ENCODE results near the gene PDCD5.
"Not testable (repeated sequence)": the region's sequence is repeated elsewhere in the genome, so short reads cannot be mapped to it uniquely, and the experiment has no call there.

PDCD5 gene

DNA sequence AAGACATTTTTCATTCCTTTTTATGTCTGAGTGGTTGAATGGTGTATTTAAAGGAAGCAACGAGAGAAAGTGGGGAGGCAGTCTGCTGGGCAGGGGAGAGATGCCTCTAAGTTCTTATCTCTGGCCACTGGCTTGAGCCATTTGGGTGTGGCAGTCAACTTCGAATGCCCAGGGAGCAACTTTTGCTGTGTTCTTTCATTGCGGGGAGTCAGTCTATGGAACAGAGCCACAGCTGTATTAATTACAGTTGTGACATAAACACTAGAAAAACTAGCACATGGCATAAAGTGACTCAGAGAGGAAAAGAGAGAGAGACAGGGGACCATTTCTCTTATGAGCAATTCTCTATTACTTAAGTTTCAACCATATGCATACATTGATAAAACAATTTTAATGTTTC is 40.4 kb upstream of the PDCD5 start:
- DNase-seq (ENCODE audit: low read depth in 1 of 2, low spot score in 1 of 2), result no peak
- TF ChIP-seq POLR2AphosphoS5 (IDR thresholded peaks at IDR 0.05; ENCODE audit: low read depth), result no peak
- no peak for TF ChIP-seq GABPA (IDR thresholded peaks at IDR 0.05; ENCODE audit: low read depth)
- TF ChIP-seq, protein P1, sequence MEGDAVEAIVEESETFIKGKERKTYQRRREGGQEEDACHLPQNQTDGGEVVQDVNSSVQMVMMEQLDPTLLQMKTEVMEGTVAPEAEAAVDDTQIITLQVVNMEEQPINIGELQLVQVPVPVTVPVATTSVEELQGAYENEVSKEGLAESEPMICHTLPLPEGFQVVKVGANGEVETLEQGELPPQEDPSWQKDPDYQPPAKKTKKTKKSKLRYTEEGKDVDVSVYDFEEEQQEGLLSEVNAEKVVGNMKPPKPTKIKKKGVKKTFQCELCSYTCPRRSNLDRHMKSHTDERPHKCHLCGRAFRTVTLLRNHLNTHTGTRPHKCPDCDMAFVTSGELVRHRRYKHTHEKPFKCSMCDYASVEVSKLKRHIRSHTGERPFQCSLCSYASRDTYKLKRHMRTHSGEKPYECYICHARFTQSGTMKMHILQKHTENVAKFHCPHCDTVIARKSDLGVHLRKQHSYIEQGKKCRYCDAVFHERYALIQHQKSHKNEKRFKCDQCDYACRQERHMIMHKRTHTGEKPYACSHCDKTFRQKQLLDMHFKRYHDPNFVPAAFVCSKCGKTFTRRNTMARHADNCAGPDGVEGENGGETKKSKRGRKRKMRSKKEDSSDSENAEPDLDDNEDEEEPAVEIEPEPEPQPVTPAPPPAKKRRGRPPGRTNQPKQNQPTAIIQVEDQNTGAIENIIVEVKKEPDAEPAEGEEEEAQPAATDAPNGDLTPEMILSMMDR (IDR thresholded peaks at IDR 0.05; ENCODE audit: insufficient read depth, low read length), result no peak
- no peak for TF ChIP-seq REST (IDR thresholded peaks at IDR 0.05; ENCODE audit: insufficient replicate concordance, low read depth)
- TF ChIP-seq SPI1 (IDR thresholded peaks at IDR 0.05; ENCODE audit: borderline replicate concordance, low read depth), result no peak
- Histone ChIP-seq H3K27me3 (ENCODE audit: insufficient read depth, poor library complexity, severe bottlenecking) (no peaks in the 10 kb centered on the region), H3K27ac (replicated peaks) (no peak overlapping the region), H3K4me3 (replicated peaks; ENCODE audit: insufficient read depth, low read length) (no peak overlapping the region)

GRCh38 chr19:32541376-32541775 is 39.6 kb upstream of the PDCD5 start:
- not testable (repeated sequence) for DNase-seq (ENCODE audit: low read depth in 1 of 2, low spot score in 1 of 2); H3K27ac ChIP-seq (replicated peaks); H3K4me3 ChIP-seq (replicated peaks; ENCODE audit: insufficient read depth, low read length)

GRCh38 chr19:32542477-32543108 is 38.4 kb upstream of the PDCD5 start:
- Histone ChIP-seq H3K27me3 (ENCODE audit: insufficient read depth, poor library complexity, severe bottlenecking) (no peaks in the 10 kb centered on the region), H3K27ac (replicated peaks) (no peak overlapping the region), H3K4me3 (replicated peaks; ENCODE audit: insufficient read depth, low read length) (no peak overlapping the region)
- DNase-seq (ENCODE audit: low read depth in 1 of 2, low spot score in 1 of 2), result no peak
- TF ChIP-seq GABPA (IDR thresholded peaks at IDR 0.05; ENCODE audit: low read depth) (no peak), SPI1 (IDR thresholded peaks at IDR 0.05; ENCODE audit: borderline replicate concordance, low read depth) (no peak), REST (IDR thresholded peaks at IDR 0.05; ENCODE audit: insufficient replicate concordance, low read depth) (no peak), POLR2AphosphoS5 (IDR thresholded peaks at IDR 0.05; ENCODE audit: low read depth) (no peak)
- TF ChIP-seq, protein P1 (IDR thresholded peaks at IDR 0.05; ENCODE audit: insufficient read depth, low read length), result no peak

More at GRCh38 chr19:32541376-32541775, 39.6 kb upstream of the PDCD5 start:
- H3K27me3 ChIP-seq (ENCODE audit: insufficient read depth, poor library complexity, severe bottlenecking), result not testable (repeated sequence)

DNA sequence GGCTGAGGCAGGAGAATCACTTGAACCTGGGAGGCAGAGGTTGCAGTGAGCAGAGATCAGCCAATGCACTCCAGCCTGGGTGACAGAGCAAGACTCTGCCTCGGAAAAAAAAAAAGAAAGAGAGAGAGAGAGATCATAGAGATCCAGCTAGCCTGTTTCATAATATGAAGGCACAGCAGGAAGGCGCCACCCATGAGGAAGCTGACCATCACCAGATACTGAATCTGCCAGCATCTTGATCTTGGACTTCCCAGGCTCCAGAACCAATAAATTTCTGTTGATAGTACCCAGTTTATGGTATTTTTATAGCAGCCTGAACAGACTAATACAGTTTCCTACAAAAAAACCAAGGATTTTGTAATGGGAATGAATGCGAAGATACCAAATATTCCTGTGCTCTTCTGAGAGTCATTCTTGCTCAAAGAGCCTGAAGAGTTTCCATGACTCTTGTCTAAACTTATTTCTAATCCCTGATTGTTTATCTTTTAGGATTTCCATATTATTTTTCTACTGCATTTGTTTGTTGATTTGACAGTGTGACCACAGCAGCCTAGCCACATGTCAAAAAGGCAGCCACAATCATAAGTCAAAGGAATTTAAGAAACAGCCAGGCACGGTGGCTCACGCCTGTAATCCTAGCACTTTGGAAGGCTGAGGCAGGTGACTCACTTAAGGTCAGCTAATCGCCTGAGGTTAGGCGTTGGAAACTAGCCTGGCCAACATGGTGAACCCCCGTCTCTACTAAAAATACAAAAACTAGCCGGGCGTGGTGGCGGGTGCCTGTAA is 37.7 kb upstream of the PDCD5 start:
- H3K4me3 ChIP-seq (replicated peaks; ENCODE audit: insufficient read depth, low read length), result no peak overlapping the region
- TF ChIP-seq POLR2AphosphoS5 (IDR thresholded peaks at IDR 0.05; ENCODE audit: low read depth) (no peak), REST (IDR thresholded peaks at IDR 0.05; ENCODE audit: insufficient replicate concordance, low read depth) (no peak)
- H3K27me3 ChIP-seq (ENCODE audit: insufficient read depth, poor library complexity, severe bottlenecking), result no peaks in the 10 kb centered on the region
- no peak for DNase-seq (ENCODE audit: low read depth in 1 of 2, low spot score in 1 of 2)
- no peak overlapping the region for H3K27ac ChIP-seq (replicated peaks)

Measured in HL-60 (cell line).